SKM-1 treated with dmso at 0.1 percent for 144 hours (cell line): Measurements from ENCODE around the gene IL20RA.

Source experiments
- DNase-seq: peaks from one replicate; lab custom pipeline; 2025; ENCODE audit not compliant: unreplicated experiment; lab: John Stamatoyannopoulos, UW

IL20RA gene

DNA sequence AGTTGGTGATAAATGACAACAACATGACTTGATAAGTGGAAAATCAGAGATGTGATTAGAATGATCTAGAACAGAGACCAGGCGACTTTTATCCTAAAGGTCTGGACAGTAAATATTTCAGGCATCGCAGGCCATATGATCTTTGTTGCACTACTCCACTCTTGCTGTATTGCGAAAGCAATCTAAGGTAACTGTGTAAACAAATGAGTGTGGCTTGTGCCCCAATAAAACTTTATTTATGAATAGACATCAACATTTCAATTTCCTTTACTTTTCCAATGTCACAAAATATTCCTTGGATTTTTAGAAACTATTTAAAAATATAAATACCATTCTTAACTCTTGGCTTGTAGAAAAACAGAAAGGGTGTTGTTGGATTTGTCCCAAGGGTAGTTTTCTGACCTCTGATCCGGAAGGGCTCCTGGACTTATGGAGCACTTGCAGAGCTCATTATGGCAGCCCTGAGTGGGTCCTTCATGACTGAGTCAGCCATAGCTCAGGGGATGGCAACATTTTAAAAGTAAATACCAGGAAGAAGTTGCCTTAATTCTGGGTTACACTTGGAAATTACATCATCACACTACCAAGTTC lies 34.5 kb downstream of the IL20RA start:
- DNase-seq, result no peak

DNA sequence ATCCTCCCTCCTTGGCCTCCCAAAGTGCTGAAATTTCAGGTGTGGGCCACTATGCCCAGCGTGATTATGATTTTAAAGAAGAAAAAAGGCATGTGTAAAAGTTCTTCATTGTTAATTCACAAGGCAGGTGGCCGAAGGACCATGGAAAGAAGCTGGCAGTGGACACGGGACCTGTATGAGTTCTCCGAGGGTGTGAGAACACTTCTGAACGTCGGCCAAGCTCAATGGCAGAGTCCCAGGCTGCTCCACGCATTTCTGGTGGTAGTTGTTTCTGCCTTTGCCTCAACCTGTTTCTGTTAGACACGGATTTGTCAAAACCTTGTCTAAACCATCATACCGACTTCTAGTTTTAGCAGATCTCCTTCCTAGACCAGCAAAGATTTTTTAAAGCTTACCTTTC lies 36.6 kb downstream of the IL20RA start:
- DNase-seq, result no peak

DNA sequence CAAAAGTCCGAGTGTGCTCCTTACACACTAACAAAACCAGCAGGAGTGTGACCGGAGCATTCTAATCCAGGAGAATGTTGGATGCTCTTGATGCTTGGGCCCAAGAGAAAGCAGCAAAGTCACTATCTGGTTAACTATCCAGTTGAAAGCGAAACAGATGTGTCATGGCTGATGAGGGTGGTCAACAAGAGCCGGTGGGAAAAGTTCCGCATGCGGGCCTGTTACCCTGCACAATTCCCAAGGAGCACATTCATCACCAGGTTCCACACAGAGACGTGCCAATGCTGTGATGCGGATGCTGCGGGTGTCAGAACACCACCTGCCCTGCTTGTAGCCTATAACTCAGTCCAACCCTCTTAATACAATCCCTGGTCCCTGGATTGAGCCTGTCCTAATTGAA lies 38.7 kb downstream of the IL20RA start:
- no peak for DNase-seq

- DNase-seq, result no peak
Observed at GRCh38 chr6:137005073-137005472, 39.7 kb downstream of the IL20RA start.

DNA sequence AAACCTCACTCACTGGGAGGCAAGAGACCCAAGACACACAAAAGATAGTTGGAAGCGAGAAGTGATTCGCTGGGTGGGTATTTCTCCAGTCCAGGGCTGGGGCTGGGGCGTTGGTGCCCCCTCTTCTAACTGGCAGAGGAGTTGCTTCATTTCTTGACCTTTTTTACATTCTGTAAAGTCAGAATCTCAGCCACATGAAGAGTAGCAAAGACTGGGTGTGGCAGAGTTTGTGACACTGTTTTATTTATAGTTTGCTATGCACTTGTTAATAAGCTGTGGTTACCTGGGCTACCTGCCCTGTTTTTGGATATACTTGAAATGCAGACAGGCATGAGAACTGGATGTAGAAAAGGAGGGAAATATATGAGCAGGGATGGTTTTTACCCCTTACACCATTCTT lies 42.3 kb downstream of the IL20RA start:
- no peak for DNase-seq

GRCh38 chr6:137001977-137002302 lies 42.8 kb downstream of the IL20RA start:
- no peak for DNase-seq

- DNase-seq, result no peak
Observed at GRCh38 chr6:137001299-137001976, 43.3 kb downstream of the IL20RA start.

GRCh38 chr6:137000825-137001224 lies 43.9 kb downstream of the IL20RA start:
- DNase-seq, result no peak

DNA sequence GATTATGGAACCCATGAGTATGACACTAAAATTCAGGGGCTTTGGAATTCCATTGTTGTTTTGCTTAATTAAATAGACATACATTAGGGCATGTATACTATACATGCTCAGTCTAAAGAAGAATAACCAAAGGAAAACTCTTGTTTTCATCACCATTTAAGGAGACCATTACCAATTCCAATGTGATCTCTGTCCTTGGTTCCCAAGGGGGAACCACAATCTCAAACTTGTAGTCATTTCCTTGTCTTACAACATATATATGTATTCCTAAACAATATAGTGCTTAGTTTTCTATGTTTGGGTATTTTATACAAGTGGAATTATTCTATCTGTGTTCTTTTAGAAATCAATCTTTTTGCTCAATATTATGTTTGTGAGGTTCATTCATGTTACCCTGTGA lies 49.2 kb downstream of the IL20RA start:
- no peak for DNase-seq

GRCh38 chr6:136994782-136995181 lies 50.0 kb downstream of the IL20RA start:
- no peak for DNase-seq

- no peak for DNase-seq
Observed at GRCh38 chr6:136992113-136992512, 52.7 kb downstream of the IL20RA start.

DNA sequence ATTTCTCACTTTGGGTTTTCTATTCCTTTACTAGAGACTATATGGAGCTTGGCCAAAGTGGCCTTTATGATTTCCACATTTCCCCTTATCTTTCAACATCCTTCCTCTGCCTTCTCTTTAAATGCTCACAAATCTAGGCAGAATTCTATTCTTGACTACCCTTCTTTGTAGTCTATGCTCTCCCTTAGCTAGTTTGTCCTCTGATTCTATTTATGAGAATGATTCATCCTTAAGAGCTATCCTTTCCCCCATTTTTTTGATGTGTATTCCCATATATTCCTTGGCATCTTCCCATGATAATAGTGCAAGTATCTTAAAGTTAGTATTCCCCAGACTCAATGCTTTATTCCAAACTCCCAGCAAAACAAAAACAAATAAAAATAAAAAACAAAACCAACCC lies 53.1 kb downstream of the IL20RA start:
- peak; percentile 30 for DNase-seq

GRCh38 chr6:136990754-136991153 lies 54.0 kb downstream of the IL20RA start:
- DNase-seq, result no peak

GRCh38 chr6:136990242-136990578 lies 54.6 kb downstream of the IL20RA start:
- no peak for DNase-seq

GRCh38 chr6:136989571-136990241 lies 55.1 kb downstream of the IL20RA start:
- DNase-seq, result no peak

DNA sequence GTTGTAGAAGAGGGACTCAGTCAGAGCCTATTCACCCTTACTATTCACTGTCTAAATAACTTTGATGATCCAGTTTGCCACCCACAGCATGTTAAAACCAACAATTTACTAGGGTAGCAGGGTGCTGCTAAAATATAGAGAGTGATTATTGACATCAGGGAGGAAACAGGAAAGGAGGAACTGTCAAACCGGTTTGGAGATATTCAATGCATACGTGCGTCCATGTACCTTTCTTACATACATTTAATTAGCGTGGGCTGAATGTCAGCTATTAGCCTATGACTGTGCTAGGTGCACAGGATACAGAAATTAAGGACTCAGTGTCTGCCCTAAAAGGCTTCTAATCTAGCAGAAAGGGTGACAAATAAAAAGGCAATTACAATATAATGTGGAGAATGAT lies 57.2 kb downstream of the IL20RA start:
- DNase-seq, result no peak

DNA sequence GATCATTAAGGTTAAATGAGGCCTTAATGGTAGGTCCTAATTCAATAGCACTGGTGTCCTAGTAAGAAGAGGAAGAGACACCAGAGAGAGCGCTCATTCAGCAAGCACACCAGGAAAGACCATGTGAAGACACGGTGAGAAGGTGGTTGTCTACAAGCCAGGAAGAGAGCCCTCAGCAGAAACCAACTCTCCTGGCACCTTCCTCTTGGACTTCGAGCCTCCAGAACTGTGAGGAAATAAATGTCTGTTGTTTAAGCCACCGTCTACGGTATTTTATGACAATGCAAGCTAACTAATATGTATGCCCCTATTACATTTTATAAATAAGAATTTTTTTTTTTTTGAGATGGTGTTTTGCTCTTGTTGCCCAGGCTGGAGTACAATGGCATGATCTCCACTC lies 59.3 kb downstream of the IL20RA start:
- no peak for DNase-seq

- DNase-seq, result no peak
Observed at GRCh38 chr6:136984578-136984977, 60.2 kb downstream of the IL20RA start.

DNA sequence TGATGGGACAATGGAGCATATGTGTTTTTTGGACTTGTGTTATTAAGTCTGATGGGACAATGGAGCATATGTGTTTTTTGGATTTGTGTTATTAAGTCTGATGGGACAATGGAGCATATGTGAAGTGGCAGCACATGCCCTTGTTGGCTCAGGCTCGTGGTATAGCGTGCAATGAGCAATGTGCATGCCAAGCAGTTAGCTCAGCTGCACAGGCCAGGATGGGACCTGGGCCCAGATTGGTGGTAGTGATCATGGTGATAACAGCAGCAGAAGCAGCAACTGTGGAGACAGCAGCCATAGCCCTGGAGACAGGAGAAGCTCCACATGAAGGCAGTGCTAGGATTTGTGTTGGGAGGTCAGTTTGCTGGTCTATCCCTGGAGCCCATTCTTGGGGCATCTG lies 61.1 kb downstream of the IL20RA start:
- no peak for DNase-seq

DNA sequence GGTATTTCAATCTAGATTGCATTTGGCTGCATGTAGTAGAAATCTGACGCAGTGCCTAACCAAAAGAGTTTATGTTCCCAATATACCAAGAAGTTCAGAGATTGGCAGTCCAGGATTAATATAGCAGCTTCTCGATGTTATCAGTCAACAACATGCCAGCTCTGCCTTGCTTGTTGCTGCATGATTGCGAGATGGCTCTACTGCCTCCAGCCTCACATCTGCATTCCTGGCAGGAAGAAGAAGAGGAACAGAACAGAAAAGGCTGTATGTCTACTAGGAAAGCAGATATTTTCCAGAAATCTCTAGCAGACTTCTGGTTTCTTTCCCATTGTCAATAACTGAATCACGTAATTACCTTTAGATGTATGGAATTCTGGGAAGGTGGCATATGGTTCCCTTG lies 61.8 kb downstream of the IL20RA start:
- no peak for DNase-seq

GRCh38 chr6:136980070-136980469 lies 64.7 kb downstream of the IL20RA start:
- no peak for DNase-seq

DNA sequence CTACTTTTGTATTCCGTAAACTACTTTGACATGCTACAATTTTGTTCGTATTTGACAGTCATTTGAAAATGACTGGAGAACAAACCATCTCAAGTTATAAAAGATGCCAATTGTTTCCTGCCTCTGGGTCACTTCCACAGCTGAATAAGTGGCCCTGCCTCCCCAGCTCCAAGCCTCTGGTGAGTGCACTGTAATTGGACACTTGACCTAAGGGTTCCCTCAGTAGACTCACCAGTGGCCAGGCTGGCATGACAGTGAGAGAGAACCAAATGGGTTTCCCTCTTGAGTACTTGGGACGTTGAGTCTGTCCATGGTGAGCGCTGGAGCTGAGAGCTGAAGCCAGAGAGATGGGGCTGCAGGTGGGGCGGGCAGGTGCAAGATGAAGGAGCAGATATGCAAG lies 65.6 kb downstream of the IL20RA start:
- DNase-seq, result no peak

- no peak for DNase-seq
Observed at GRCh38 chr6:136977075-136977474, 67.7 kb downstream of the IL20RA start.
